ENCODE data around the gene EPB42. TPM values are rescaled to one million over a fixed set of nuclear protein-coding genes. Genes with fewer than 3 reads are reported as not detected.
A peak's percentile ranks its signal among the peaks of the same experiment; 100 is the strongest.
"Not testable (repeated sequence)": the region's sequence is repeated elsewhere in the genome, so short reads cannot be mapped to it uniquely, and the experiment has no call there.

Gene EPB42
- total RNA-seq, 2 donors from 2014 or later = not detected

DNA sequence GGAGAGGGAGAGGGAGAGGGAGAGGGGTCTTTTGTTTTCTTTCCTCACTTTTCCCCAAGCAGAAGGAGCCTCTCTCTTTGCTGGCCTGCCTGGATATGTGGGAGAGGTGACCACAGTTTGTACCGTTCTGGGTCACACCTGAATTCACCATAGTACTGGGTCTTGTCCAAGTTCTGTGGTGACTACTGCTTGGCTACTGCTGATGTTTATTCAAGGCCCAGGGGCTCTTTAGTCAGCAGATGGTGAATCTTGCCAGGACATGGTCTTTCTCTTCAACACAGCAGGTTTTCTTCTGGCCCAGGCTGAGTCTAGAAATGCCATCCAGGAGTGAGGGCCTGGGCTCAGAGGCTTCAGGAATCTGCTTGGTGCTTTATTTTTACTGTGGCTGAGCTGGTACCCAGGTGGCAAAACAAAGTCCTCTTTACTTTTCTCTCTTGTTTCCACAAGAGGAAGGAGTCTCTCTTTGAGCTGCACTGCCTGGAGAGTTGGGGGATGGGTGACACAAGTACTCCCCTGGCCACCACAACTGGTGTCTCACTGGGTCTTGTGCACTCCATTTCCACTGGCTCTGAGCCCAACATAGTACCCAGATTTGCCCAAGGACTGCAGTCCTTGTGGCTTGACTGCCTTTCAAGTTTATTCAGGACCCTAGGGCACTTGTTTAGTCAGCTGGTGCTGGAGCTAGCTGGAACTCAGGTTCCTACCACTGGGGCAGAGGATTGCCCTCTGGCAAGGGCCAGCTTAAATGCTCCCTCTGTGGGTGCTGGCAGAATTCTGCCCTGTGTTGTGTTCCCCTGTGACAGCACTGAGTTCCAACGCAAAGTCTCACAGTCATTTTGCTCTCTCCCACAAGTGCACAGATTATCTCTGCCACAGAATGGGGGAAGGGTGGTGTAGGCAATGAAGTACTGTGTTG is 52.4 kb downstream of the EPB42 start:
- H3K4me1 Mint-ChIP-seq = no peaks in the 10 kb centered on the region
- H3K27me3 ChIP-seq (ENCODE audit: control insufficient read depth, insufficient read depth, low read length, poor library complexity, severe bottlenecking) = no peaks in the 10 kb centered on the region
- H3K9me3 Mint-ChIP-seq = peaks cover 33% of the 10 kb centered on the region
- H3K27ac Mint-ChIP-seq = no peak overlapping the region
- H3K36me3 ChIP-seq (ENCODE audit: control insufficient read depth, insufficient read depth, low read length) = peaks cover 32% of the 10 kb centered on the region
- H3K4me3 Mint-ChIP-seq = no peak overlapping the region
- H3K36me3 Mint-ChIP-seq (ENCODE audit: low read depth) = peaks cover 64% of the 10 kb centered on the region
- H3K4me3 ChIP-seq (ENCODE audit: low read length) = no peak overlapping the region
- TF ChIP-seq, protein P1, sequence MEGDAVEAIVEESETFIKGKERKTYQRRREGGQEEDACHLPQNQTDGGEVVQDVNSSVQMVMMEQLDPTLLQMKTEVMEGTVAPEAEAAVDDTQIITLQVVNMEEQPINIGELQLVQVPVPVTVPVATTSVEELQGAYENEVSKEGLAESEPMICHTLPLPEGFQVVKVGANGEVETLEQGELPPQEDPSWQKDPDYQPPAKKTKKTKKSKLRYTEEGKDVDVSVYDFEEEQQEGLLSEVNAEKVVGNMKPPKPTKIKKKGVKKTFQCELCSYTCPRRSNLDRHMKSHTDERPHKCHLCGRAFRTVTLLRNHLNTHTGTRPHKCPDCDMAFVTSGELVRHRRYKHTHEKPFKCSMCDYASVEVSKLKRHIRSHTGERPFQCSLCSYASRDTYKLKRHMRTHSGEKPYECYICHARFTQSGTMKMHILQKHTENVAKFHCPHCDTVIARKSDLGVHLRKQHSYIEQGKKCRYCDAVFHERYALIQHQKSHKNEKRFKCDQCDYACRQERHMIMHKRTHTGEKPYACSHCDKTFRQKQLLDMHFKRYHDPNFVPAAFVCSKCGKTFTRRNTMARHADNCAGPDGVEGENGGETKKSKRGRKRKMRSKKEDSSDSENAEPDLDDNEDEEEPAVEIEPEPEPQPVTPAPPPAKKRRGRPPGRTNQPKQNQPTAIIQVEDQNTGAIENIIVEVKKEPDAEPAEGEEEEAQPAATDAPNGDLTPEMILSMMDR (conservative IDR thresholded peaks at IDR 0.05) = no peak
- 91% methylated on average over 2 of the region's 2 CpGs; no CpG with 5 or more reads in 1 of the 2 experiments for WGBS, 2 experiments (ENCODE audit: insufficient coverage in 1 of 2, insufficient read length in 1 of 2)
- H3K9ac ChIP-seq (ENCODE audit: extremely low read depth, low read length, poor library complexity, severe bottlenecking) = no peak overlapping the region
- peak; percentile 36 for DNase-seq
- H3K27me3 Mint-ChIP-seq (ENCODE audit: insufficient read depth) = no peaks in the 10 kb centered on the region
- H3K9me3 ChIP-seq (ENCODE audit: control insufficient read depth, low read length) = peaks cover 28% of the 10 kb centered on the region
- H3K4me1 ChIP-seq (ENCODE audit: control insufficient read depth, insufficient read depth, low read length) = no peaks in the 10 kb centered on the region
- H3K27ac ChIP-seq (ENCODE audit: low read depth, low read length) = no peak overlapping the region

DNA sequence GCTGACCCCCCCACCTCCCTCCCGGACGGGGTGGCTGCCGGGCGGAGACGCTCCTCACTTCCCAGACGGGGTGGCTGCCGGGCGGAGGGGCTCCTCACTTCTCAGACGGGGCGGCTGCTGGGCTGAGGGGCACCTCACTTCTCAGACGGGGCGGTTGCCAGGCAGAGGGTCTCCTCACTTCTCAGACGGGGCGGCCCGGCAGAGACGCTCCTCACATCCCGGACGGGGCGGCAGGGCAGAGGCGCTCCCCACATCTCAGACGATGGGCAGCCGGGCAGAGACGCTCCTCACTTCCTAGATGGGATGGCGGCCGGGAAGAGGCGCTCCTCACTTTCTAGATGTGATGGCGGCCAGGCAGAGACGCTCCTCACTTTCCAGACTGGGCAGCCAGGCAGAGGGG is 53.6 kb downstream of the EPB42 start:
- Mint-ChIP-seq H3K36me3 (ENCODE audit: low read depth) (peaks cover 59% of the 10 kb centered on the region), H3K9me3 (peaks cover 27% of the 10 kb centered on the region)
- DNase-seq; H3K4me3 Mint-ChIP-seq; H3K27ac ChIP-seq (ENCODE audit: low read depth, low read length); H3K4me1 ChIP-seq (ENCODE audit: control insufficient read depth, insufficient read depth, low read length); H3K9ac ChIP-seq (ENCODE audit: extremely low read depth, low read length, poor library complexity, severe bottlenecking); H3K27ac Mint-ChIP-seq; H3K4me1 Mint-ChIP-seq; H3K27me3 Mint-ChIP-seq (ENCODE audit: insufficient read depth); H3K27me3 ChIP-seq (ENCODE audit: control insufficient read depth, insufficient read depth, low read length, poor library complexity, severe bottlenecking); H3K4me3 ChIP-seq (ENCODE audit: low read length): not testable (repeated sequence)
- Histone ChIP-seq H3K9me3 (ENCODE audit: control insufficient read depth, low read length) (peaks cover 19% of the 10 kb centered on the region), H3K36me3 (ENCODE audit: control insufficient read depth, insufficient read depth, low read length) (peaks cover 23% of the 10 kb centered on the region)
- 94 to 100% methylated on average over 3 to 24 of the region's 28 CpGs for WGBS, 2 experiments (ENCODE audit: insufficient coverage in 1 of 2, insufficient read length in 1 of 2)

DNA sequence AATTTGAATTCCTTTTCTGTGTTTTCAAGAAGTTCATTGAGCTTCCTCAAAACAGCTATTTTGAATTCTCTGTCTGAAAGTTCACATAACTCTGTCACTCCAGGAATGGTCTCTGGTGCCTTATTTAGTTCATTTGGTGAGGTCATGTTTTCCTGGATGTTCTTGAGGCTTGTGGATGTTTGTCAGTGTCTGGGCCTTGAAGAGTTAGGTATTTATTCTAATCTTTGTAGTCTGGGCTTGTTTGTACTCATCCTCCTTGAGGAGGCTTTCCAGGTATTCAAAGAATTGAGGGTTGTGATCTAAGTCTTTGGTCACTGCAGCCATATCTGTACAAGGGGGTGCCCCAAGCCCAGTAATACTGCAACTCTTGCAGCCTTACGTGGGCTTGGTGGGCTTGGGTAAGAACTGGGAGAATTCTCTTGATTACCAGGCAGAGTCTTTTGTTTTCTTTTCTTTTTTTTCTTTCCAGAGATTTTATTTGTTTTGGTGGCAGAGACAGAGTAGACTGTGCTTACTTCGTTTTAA is 55.0 kb downstream of the EPB42 start:
- Mint-ChIP-seq H3K4me3 (no peak overlapping the region), H3K36me3 (ENCODE audit: low read depth) (peaks cover 58% of the 10 kb centered on the region)

More for the DNA sequence above, 55.0 kb downstream of the EPB42 start:
- TF ChIP-seq, protein P1 (conservative IDR thresholded peaks at IDR 0.05) = no peak
- H3K36me3 ChIP-seq (ENCODE audit: control insufficient read depth, insufficient read depth, low read length) = peaks cover 24% of the 10 kb centered on the region
- no peaks in the 10 kb centered on the region for H3K27me3 ChIP-seq (ENCODE audit: control insufficient read depth, insufficient read depth, low read length, poor library complexity, severe bottlenecking)
- peaks cover 11% of the 10 kb centered on the region for H3K9me3 ChIP-seq (ENCODE audit: control insufficient read depth, low read length)
- H3K4me3 ChIP-seq (ENCODE audit: low read length) = no peak overlapping the region
- no peak overlapping the region for H3K9ac ChIP-seq (ENCODE audit: extremely low read depth, low read length, poor library complexity, severe bottlenecking)
- Mint-ChIP-seq H3K27ac (no peak overlapping the region), H3K4me1 (no peaks in the 10 kb centered on the region), H3K27me3 (ENCODE audit: insufficient read depth) (no peaks in the 10 kb centered on the region), H3K9me3 (peaks cover 25% of the 10 kb centered on the region)
- no peaks in the 10 kb centered on the region for H3K4me1 ChIP-seq (ENCODE audit: control insufficient read depth, insufficient read depth, low read length)
- no peak for DNase-seq
- H3K27ac ChIP-seq (ENCODE audit: low read depth, low read length) = no peak overlapping the region
- WGBS, 2 experiments (ENCODE audit: insufficient coverage in 1 of 2, insufficient read length in 1 of 2) = 100% methylated on average over 1 of the region's 2 CpGs; no CpG with 5 or more reads in 1 of the 2 experiments
